AG04449 (cell line): Measurements from ENCODE around the gene IZUMO4.
A peak's percentile ranks its signal among the peaks of the same experiment; 100 is the strongest.

Experiments used
- CTCF ChIA-PET: fragments of 350-600 bp; formaldehyde crosslinking; extraction: SDS; loops from one replicate; lab custom pipeline; 2021; ENCODE audit warnings: antibody characterized with exemption; lab: Yijun Ruan, JAX
- POLR2A ChIA-PET: fragments of 400-600, 350-600 bp; formaldehyde crosslinking; extraction: SDS; loops from one replicate; lab custom pipeline; 2020; ENCODE audit warnings: antibody characterized with exemption, inconsistent platforms; lab: Yijun Ruan, JAX
- DNase-seq: peaks from one replicate; pipeline ENCODE4 v3.0.0-alpha.2; 2010; ENCODE audit warnings: low read depth, low spot score
- H3K4me3 ChIP-seq: 2 replicates; pipeline ENCODE4 v1.5.1; 2011; ENCODE audit warnings: low read depth, mild to moderate bottlenecking, control low read depth, low read length
- TF ChIP-seq, protein P1 (sequence below): IDR thresholded peaks from one replicate; pipeline ENCODE4 v1.5.1; 2011; ENCODE audit warnings: mild to moderate bottlenecking, moderate library complexity, low read length, control low read depth, inconsistent platforms; ENCODE audit not compliant: insufficient read depth; ENCODE audit errors: missing control alignments

Gene IZUMO4, protein sequence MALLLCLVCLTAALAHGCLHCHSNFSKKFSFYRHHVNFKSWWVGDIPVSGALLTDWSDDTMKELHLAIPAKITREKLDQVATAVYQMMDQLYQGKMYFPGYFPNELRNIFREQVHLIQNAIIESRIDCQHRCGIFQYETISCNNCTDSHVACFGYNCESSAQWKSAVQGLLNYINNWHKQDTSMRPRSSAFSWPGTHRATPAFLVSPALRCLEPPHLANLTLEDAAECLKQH

DNA sequence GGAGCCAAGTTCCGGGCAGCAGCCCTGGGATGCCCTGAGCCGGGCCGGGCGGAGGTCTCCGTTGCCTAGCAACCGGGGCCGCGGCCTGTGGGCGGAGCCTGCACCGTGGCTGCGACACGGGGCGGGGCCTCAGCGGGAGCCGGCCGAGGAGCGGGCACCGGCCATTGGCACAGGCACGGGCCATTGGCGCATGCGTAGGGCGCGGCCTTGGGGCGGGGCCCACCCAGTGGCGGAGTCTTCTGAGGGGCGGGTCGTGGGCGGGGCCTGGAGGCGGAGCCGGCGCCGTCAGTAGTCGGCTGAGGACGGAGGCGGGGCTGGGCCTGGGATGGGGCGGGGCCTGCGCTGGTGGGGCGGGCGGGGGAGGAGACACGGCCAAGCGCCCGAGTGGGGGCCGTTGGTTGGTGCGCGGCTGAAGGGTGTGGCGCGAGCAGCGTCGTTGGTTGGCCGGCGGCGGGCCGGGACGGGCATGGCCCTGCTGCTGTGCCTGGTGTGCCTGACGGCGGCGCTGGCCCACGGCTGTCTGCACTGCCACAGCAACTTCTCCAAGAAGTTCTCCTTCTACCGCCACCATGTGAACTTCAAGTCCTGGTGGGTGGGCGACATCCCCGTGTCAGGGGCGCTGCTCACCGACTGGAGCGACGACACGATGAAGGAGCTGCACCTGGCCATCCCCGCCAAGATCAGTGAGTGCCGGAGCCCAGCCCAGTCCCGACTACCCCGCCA, at the start of gene IZUMO4:
Gene IZUMO4 (plus strand): TSS at position 436 of the 723 bp plus-strand sequence. CDS start 31 bp downstream, at position 467.
- TF ChIP-seq, protein P1, sequence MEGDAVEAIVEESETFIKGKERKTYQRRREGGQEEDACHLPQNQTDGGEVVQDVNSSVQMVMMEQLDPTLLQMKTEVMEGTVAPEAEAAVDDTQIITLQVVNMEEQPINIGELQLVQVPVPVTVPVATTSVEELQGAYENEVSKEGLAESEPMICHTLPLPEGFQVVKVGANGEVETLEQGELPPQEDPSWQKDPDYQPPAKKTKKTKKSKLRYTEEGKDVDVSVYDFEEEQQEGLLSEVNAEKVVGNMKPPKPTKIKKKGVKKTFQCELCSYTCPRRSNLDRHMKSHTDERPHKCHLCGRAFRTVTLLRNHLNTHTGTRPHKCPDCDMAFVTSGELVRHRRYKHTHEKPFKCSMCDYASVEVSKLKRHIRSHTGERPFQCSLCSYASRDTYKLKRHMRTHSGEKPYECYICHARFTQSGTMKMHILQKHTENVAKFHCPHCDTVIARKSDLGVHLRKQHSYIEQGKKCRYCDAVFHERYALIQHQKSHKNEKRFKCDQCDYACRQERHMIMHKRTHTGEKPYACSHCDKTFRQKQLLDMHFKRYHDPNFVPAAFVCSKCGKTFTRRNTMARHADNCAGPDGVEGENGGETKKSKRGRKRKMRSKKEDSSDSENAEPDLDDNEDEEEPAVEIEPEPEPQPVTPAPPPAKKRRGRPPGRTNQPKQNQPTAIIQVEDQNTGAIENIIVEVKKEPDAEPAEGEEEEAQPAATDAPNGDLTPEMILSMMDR: peak; percentile 67
- CTCF ChIA-PET: interaction anchor here (1.5 to 2.0 kb wide), 2 partner anchors 9 to 77 kb away, joined by 5 to 10 read pairs; no protein-coding TSS in a partner anchor
- POLR2A ChIA-PET: no interaction called here

DNA sequence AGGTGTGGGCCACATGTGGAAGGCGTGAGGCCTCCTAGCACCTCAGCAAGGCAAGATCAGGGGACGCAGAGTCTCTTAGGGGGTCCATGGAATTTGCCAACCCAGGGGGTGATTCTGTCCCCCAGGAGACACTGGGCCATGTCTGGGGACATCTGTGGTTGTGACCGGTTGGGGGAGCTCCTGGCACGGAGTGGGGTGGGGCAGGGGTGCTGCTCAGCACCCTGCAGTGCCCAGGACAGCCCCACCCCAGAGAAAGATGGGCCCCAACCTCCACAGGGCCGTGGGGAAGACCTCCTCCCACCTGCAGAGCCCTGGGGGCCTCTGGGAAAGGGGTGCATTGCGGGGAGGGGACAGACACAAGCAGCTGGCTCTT, 49.7 kb upstream of the IZUMO4 start:
- no peak overlapping the region for H3K4me3 ChIP-seq
- ChIA-PET CTCF (interaction anchor here (2.2 to 2.3 kb wide), 2 partner anchors 23 to 28 kb away, joined by 5 to 16 read pairs; no protein-coding TSS in a partner anchor), POLR2A (no interaction called here)
- no peak for DNase-seq
- TF ChIP-seq, protein P1: no peak

More for the DNA sequence above, at the start of gene IZUMO4:
- H3K4me3 ChIP-seq: peak within 1 kb of the TSS; percentile 75
- peak; percentile 64 for DNase-seq

DNA sequence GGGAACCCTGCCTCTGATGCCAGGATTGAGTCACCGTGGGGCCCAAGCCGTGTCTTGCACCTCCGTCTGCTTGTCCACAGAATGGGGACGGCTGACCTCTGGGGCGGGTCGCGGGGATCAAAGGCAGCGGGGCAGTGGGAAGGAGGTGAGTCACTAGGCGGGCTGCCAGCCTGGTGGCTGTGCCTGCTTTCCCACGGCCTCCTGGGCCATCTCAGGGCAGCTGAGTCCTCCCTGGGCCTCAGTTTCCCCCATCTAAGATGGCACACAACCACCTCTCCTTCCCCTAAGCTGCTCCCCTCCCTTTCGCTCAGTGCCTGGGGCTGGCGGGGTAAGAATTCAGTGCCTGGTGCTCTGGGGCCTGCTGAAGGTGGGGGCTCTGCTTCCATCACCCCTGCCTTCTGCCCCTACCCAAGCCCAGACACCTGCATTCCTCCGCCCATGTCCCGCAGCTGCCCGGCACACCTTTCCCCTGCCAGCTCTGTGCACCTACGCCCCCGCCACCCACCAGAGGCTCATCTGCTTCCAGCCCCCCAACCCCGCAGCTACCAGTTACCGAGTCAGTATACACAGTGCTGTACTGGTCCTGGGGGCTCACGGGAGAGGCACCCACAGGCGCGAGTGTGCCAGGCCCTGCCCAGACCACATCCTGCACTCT, 49.1 kb upstream of the IZUMO4 start:
- no peak for DNase-seq
- TF ChIP-seq, protein P1: no peak
- ChIA-PET POLR2A (no interaction called here), CTCF (interaction anchor here (2.2 to 2.3 kb wide), 2 partner anchors 23 to 28 kb away, joined by 5 to 16 read pairs; no protein-coding TSS in a partner anchor)
- H3K4me3 ChIP-seq: no peak overlapping the region

DNA sequence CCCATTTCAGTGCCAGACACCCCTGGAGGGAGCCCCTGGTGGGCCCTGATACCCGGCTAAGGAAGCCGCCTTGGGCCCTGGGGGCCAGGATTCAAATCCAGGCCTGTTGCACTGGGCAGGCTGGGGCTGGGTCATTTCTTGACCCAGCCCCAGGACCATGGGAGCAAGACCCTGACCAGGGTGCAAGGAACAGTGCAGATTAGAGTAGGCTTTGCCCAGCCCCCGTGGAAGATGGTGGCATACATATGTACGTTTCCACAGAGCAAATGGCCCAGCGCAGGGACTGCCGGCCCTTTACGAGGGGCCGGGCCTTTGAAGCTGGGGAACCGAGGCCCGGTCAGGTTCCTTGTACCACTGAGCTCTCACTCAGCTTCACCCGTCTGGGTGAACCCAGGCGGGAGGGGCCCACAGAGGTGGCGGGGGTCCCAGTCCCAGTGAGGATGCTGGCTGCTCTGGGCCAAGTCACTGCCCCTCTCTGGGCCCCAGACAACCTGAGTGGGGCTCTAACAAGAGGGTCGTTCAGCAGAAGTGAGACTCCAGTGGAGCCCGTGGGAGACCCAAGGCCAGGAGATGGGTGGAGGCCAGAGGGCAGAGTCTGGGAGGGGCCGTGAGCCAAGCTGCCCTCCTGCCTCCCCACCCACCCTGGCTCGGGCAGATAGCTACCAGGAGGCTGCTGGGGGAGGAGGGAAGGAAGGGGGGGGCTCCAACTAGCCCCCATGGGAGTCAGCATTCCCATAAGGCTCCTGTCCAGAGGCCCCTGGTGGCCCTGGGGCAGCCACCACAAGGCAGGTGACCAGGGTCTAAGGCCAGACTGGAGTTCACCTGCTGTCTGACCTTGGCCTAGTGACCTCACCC, 48.4 kb upstream of the IZUMO4 start:
- no peak for DNase-seq

More for the DNA sequence above, 48.4 kb upstream of the IZUMO4 start:
- TF ChIP-seq, protein P1: no peak
- POLR2A ChIA-PET: interaction anchor here (1.2 to 1.6 kb wide), 3 partner anchors 8 to 23 kb away, joined by 4 read pairs; no protein-coding TSS in a partner anchor
- CTCF ChIA-PET: interaction anchor here (1.2 to 2.3 kb wide), 3 partner anchors 22 to 44 kb away, joined by 3 to 16 read pairs (median 5); no protein-coding TSS in a partner anchor
- no peak overlapping the region for H3K4me3 ChIP-seq
